Hematopoietic multipotent progenitor cell treated with erythropoietin and hydrocortisone succinate and interleukin-3 and kit ligand, for 8 days (in vitro differentiated cells): Measurements from ENCODE around the gene NLRC3.
A peak's percentile ranks its signal among the peaks of the same experiment; 100 is the strongest.
"Not testable (repeated sequence)": the region's sequence is repeated elsewhere in the genome, so short reads cannot be mapped to it uniquely, and the experiment has no call there.

ENCODE experiments used
- DNase-seq: peaks from one replicate; pipeline ENCODE4 v3.0.0-alpha.2; 2015

Gene NLRC3

DNA sequence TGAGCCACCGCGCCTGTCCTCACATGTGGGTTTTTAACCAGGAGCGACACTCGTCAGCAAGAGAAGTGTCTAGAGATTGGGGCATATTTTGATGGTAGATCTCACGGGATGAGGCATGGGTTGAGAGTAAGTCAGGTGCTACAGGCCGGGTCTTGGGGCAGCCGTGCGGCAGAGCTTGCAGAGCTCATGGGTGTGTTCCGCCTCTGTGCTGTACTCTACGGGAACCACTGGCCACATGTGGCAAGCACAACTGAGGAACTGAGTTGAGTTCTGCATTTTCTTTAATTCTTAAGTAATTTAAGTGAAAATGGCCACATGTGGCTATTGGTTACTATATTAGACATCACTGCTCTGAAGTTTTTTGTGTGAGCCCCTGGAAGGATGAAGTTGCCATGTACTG is 66.8 kb downstream of the NLRC3 start:
- no peak for DNase-seq

DNA sequence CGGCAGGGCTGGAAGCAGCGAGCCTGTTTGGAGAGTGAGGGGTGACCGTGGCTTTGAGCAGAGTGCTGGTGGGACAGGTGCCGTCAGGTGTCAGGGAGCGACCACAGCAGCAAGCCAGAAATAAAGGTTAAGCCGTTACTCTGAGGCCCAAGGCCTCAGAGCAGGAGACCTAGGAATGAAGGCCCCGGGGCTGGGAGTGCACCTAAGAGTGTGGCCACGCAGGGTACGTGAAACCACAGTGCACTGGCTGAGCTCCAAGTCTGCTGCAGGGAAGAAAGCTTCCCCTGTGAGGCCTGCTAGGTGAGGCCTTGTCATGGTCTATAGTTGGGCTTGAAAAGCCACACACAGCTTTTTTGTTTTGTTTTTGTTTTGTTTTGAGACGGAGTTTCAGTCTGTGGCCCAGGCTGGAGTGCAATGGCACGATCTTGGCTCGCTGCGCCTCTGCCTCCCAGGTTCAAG is 67.7 kb downstream of the NLRC3 start:
- peak; percentile 58 for DNase-seq

DNA sequence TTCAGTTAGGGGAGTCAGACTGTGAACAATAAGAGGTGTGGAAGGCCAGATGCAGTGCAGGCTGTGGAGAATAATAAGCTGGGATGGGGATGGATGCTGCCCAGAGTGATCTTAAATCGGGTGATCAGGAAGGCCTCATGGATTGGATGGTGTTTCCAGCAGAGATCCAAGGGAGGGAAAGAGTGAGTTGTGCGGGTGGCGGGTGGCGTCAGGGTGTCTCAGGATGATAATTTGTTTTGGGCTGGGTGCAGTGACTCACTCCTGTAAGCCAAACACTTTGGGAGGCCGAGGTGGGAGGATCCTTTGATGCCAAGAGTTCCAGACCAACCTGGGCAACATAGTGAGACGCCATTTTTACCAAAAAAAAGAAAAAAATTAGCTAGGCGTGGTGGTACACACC is 68.5 kb downstream of the NLRC3 start:
- DNase-seq, result peak; percentile 15

DNA sequence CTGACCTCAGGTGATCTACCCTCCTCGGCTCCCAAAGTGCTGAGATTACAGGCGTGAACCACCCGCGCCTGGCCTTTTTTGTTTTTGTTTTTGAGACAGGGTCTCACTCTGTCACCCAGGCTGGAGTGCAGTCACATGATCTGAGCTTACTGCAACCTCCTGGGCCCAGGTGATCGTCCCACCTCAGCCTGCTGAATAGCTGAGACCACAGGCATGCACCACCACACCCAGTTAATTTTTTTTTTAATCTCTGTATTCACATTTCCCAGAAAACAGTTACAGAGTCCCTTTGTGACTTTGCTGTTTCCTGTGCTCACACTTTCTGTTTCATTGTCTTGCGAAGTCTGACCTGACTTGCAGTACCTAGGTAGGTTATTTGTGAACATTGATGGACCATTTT is 73.7 kb downstream of the NLRC3 start:
- DNase-seq, result peak; percentile 67

DNA sequence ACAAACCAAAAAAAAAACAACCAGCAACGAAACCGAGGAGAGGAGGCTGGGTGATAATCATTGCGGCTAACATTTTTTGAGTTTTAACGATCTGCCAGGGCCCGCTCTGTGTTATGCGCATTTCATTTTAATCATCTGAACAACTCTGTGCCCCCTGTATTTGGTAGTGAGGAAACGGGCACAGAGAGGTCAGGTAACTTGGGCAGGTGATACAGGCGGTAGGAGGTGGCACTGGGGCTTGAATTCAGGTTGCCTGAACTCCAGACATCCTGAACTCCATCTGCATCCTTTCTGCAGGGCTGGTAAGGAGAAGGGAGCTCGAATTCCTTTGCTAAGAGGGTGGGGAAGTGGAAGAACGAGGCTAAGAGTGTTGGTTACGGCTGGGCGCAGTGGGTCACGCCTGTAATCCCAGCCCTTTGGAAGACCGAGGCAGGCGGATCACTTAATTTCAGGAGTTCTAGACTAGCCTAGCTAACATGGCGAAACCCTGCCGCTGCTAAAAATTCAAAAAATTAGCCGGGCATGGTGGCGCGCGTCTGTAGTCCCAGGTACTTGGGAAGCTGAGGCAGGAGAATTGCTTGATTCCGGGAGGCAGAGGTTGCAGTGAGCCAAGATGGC is 75.3 kb downstream of the NLRC3 start:
- DNase-seq, result no peak

DNA sequence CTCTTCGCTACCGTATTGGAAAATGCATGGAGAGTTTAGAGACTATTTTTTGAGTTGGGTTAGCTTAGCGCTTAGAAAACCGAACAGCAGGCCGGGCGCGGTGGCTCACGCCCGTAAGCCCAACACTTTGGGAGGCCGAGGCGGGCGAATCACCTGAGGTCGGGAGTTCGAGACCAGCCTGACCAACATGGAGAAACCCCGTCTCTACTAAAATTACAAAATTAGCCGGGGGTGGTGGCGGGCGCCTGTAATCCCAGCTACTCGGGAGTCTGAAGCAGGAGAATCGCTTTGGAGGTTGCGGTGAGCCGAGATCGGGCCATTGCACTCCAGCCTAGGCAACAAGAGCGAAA is 75.8 kb downstream of the NLRC3 start:
- not testable (repeated sequence) for DNase-seq

DNA sequence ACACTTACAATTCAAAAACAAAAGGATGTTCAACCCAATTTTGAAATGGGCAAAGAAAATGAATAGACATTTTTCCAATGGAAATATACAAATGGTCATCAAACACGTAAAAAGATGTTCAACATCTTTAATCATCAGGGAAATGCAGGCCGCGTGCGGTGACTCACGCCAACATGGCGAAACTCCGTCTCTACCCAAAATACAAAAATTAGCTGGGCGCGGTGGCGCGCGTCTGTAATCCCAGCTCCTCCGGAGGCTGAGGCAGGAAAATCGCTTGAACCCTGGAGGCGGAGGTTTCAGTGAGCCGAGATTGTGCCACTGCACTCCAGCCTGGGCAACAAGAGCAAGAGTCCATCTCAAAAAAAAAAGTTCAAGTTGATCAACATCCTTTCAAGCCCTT is 78.2 kb downstream of the NLRC3 start:
- no peak for DNase-seq

DNA sequence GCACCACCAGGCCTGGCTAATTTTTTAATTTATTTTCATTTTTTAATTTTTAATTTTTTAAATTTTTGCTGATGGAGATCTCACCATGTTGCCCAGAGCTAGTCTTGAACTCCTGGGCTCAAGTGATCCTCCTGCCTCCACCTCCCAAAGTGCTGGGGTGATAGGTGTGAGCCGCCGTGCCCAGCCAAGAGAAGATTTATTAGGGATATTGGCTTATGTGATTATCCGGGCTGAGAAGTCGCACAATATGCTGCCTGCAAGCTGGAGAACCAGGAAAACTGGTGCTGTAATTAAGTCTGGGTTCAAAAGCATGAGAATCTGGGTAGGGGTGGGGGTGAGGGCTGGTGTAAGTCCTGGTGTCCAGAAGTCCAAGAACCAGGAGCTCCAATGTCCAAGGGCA is 79.4 kb downstream of the NLRC3 start:
- DNase-seq, result no peak

DNA sequence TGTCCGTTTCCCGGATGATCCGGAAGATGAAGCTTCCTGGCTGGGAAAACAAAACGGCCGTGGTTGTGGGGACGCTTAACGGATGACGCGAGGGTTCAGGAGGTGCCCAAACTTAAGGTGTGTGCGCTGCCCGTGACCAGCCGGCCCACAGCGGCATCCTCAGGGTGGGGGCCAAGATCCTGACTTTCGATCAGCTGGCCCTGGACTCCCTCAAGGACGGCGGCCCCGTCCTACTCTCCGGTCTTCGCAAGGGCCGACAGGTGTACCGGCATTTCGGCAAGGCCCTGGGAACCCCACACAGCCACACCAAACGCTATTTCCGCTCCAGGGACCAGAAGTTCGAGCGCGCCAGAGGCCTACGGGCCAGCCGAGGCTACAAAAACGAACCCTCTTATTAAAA is 80.8 kb downstream of the NLRC3 start:
- DNase-seq, result no peak

DNA sequence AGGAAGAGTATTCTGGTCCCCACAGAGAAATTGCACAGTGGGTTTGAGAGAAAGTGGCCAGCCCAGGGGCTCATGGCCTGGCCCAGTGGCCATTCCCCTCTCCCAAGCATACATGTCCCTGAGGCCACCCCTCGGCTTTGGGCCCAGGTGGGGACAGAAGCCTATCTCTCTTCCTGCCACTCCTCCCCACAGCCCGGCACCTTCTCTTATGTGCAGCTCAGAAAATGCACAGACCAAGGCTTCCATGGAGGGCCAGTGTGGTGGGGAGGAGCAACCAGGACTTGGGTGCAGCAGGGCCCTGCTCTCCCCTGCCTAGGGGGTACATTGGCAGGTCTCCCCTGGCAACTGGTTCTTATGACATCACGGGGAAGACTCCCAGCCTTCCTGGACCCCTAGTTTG is 82.0 kb downstream of the NLRC3 start, which contains the start of gene C16orf90:
Gene C16orf90, minus strand, starts transcription at position 314 of the 400 bp plus-strand sequence. Its CDS starts 68 bp downstream, at position 246.
- DNase-seq, result no peak

DNA sequence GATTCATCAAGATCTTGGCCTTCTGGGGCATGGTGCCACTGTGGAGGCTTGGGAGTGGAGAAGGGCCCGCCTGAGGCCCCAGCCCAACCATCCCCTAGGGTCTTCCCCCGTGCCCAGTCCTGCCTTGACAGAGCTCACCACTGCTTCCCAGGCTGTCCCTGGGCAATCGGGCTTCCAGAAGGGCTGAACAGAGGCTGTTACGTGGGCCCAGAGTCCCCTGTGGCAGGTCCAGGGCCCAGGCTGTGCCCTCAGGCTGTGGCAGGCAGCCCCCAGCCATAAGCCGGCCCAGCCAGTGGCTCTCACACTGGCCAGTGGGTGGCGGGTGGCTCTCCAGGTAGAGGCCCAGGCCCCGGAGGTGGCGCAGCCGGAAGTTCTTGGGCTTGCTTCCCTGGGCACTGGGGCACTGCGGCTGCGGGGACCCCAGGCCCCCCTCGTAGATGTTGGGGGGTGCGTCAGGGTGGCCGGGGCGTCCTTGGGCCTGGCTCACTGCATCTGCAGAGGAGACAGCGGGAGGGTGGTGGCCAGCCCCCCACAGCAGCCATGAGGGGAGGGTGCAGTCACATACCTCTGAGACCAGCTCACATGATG is 82.7 kb downstream of the NLRC3 start:
- DNase-seq, result no peak

DNA sequence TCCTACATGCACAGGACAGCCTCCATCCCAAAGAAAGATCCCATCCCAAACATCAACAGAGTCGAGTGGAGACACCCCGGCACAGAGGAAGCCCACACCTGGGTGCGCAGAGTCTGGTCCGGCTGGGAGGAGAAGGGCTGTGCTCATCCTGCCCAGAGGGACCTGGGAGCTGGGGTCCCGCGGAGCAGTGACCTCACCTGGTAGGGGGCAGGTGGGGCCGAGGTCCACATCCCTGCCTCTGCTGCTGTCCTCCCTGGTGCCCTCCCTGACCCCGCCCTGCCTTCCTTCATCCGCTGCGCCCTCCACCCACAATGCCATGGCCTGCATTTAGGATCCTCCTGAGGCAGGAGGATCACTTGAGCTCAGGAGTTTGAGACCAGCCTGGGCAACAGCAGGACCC is 84.8 kb downstream of the NLRC3 start:
- no peak for DNase-seq

DNA sequence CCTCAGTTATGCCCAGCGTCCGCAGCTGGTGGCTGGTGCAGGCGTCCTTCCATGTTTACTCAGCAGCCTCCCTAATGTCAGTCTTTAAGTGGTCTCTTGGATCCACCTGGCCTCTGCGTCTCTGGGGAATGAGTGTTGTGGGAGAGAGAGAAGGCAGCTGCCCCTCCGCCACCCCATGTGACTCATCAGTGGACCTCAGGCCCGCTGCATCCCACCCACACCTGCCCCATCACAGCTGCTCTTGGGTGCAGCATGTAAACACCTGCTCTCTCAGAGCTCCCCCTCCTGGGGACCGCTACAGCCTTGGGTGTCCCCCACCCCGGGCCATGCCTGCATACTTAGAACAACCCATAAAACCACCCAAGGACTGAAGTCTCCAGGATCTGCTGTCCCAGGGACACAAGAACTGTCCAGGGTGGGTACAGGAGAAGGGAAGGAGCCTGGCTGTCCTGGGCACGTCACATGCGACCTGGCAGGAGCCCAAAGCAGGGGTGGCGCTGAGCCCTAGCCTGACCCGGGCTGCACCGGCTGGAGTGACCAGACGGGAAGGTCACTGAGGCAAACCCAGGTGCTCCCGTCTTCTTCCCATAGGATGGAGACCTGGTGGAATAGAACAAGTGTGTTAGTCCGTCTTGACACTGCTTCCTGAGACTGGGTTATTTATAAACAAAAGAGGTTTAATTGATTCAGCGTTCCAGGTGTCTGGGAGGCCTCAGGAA is 86.1 kb downstream of the NLRC3 start:
- DNase-seq, result no peak
